ENCODE measurements around the gene SASH1.
A peak's percentile ranks its signal among the peaks of the same experiment; 100 is the strongest.

The SASH1 gene

GRCh38 chr6:148342350-148343046 lies at the start of gene SASH1:
TSS of gene SASH1 (plus strand) at chr6:148342838. CDS start at chr6:148343068, 230 bp downstream.
- peak; percentile 35 to 52 for DNase-seq

- no peak for DNase-seq
These were observed 49.2 kb upstream of the SASH1 start for GRCh38 chr6:148293181-148293995.

GRCh38 chr6:148294059-148294458 lies 48.6 kb upstream of the SASH1 start:
- DNase-seq = no peak

GRCh38 chr6:148295261-148295887 lies 47.3 kb upstream of the SASH1 start:
- no peak for DNase-seq

GRCh38 chr6:148296771-148297170 lies 45.9 kb upstream of the SASH1 start:
- DNase-seq = no peak

GRCh38 chr6:148298683-148299082 lies 44.0 kb upstream of the SASH1 start:
- no peak for DNase-seq

GRCh38 chr6:148303616-148304015 lies 39.0 kb upstream of the SASH1 start:
- no peak for DNase-seq

GRCh38 chr6:148304976-148305375 lies 37.7 kb upstream of the SASH1 start:
- DNase-seq = no peak

GRCh38 chr6:148306286-148306685 lies 36.4 kb upstream of the SASH1 start:
- no peak for DNase-seq

GRCh38 chr6:148307405-148307804 lies 35.2 kb upstream of the SASH1 start:
- DNase-seq = no peak

GRCh38 chr6:148309301-148309700 lies 33.3 kb upstream of the SASH1 start:
- DNase-seq = no peak

- no peak for DNase-seq
These were observed 30.5 kb upstream of the SASH1 start for GRCh38 chr6:148311966-148312669.

GRCh38 chr6:148313488-148313887 lies 29.1 kb upstream of the SASH1 start:
- no peak for DNase-seq

GRCh38 chr6:148316308-148316707 lies 26.3 kb upstream of the SASH1 start:
- DNase-seq = no peak

GRCh38 chr6:148317051-148317450 lies 25.6 kb upstream of the SASH1 start:
- no peak for DNase-seq

- no peak for DNase-seq
These were observed 24.9 kb upstream of the SASH1 start for GRCh38 chr6:148317739-148318138.

- DNase-seq = no peak
These were observed 19.9 kb upstream of the SASH1 start for GRCh38 chr6:148322704-148323103.

GRCh38 chr6:148323344-148323743 lies 19.3 kb upstream of the SASH1 start:
- DNase-seq = no peak

- DNase-seq = no peak
These were observed 18.2 kb upstream of the SASH1 start for GRCh38 chr6:148324297-148324985.

GRCh38 chr6:148325316-148326068 lies 17.1 kb upstream of the SASH1 start:
- DNase-seq = no peak

- DNase-seq = no peak
These were observed 13.6 kb upstream of the SASH1 start for GRCh38 chr6:148328876-148329555.

Measured in NCI-H187 (cell line).